Effector CD4-positive, alpha-beta T cell (primary cell): ENCODE data around the gene FLNA.
"Not testable (repeated sequence)": the region's sequence is repeated elsewhere in the genome, so short reads cannot be mapped to it uniquely, and the experiment has no call there.

Source experiments
- DNase-seq: peaks from one replicate; pipeline ENCODE4 v3.0.0-alpha.2; 2020

Gene FLNA

DNA sequence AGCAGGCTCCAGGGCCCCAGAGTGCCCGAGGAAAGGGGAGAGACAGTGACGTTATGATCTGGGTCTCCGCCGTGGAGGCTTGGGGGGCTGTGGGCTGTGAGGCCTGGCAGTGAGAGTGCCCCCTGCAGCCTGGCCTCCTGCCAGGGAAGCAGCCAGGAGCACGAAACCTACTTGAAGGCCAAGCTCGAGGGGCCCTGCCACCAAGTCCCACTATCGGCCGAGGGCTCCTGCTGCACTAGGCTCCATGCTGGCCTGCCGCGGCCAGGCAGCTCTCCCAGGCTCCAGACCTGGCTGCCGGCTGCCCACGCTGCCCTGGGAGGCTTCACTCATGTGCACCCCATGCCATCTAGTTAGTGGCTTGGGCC is 18.7 kb downstream of the FLNA start:
- no peak for DNase-seq

GRCh38 chrX:154355094-154355775 is 19.2 kb downstream of the FLNA start:
- peak; percentile 1 for DNase-seq

GRCh38 chrX:154354516-154354915 is 19.9 kb downstream of the FLNA start:
- DNase-seq, result no peak

- peak; percentile 1 for DNase-seq
Observed at GRCh38 chrX:154354013-154354412, 20.4 kb downstream of the FLNA start.

- no peak for DNase-seq
Observed at GRCh38 chrX:154353172-154353843, 21.1 kb downstream of the FLNA start.

DNA sequence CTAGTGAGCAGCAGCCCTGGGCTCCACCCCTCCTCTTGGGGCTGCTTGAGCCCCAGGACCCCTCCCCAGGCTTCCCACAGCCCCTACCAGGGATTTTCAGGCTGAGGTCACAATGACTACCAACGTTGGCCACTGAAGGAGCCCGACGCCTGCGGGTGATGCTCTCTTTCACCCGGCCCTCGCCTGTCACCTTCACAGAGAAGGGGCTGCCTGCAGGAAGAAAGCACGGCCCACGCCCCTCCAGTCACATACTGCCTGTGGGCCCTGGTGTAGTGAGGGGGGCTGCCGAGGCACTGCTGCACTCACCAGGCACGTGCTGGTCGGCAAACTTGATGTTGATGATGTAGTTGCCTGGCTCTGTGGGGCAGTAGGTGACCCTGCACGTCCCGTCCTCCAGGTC is 22.0 kb downstream of the FLNA start:
- DNase-seq, result no peak

DNA sequence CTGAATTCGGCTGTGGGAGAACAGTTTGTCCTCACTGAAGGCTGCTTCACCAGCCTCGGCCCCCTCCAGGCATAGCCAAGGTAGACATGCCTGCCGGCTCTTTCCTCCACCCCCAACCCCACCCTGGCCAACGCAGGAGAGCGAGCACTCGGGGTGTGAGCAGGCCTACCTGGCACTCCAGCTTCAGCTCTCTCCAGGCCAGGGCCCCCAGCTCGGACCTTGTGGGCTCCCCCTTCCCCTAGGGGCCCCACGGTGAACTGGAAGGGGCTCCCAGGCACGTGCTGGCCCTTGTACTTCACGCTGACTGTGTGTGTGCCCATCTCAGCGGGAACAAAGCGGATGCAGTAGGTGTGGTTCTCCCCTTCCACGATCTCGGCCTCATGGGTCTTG is 22.4 kb downstream of the FLNA start:
- DNase-seq, result no peak

DNA sequence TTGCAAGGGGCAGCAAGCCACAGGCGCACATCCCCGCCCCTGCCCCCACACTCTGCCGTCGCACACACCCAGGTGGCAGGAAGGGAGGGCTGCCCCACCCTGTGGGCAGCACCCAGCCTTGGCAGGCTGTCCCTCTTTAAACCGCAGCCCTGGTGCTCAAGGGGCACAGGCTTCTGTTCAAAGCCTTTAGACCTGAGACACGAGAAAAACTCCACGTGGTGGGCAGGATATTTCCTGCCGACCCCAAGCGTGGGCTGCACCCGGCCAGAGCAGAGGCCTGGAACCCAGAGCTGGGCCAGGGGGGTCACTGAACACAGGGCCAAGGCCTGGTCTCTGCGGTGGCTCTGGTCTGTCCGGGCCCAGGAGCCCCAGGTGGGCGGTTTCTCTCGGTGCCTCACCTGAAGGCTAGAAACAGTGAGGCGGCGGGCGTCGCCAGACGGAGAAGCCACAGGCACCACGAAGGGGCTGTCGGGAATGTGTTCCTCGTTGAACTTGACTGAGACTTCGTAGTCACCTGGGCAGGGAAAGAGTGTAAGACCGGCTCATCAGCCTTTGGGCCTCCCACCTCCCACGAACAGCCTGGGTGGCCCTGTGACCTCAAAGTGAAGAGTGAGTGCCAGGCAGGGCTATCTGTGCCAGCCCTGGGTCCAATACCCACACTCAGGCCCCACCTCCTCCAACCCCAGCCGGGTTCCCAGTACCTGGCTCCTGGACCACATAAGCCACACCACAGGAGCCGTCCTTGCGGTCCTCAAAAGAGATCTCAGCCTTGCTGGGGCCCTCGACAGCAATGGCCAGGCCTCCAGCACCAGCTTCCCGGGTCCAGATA is 23.0 kb downstream of the FLNA start:
- no peak for DNase-seq

- DNase-seq, result no peak
Observed at GRCh38 chrX:154350429-154351182, 23.8 kb downstream of the FLNA start.

DNA sequence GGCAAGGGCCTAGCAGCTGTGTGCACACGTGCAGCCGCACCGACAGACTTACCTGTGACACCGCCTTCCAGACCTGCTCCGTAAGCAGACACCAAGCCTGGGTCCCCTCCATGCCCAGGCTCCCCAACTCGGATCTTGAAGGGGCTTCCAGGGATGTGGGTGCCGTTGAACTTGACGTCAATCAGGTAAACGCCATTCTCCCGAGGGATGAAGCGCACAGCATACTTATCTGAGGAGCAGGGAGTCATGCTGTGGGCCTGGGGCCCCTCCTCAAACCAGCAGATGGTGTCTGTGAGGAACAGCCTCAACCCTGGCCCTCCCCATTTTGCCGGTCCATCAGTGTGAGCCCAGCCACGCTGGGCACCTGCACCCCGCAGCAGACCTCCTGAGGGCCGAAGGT is 24.5 kb downstream of the FLNA start:
- no peak for DNase-seq

GRCh38 chrX:154349359-154349935 is 25.0 kb downstream of the FLNA start:
- DNase-seq, result no peak

DNA sequence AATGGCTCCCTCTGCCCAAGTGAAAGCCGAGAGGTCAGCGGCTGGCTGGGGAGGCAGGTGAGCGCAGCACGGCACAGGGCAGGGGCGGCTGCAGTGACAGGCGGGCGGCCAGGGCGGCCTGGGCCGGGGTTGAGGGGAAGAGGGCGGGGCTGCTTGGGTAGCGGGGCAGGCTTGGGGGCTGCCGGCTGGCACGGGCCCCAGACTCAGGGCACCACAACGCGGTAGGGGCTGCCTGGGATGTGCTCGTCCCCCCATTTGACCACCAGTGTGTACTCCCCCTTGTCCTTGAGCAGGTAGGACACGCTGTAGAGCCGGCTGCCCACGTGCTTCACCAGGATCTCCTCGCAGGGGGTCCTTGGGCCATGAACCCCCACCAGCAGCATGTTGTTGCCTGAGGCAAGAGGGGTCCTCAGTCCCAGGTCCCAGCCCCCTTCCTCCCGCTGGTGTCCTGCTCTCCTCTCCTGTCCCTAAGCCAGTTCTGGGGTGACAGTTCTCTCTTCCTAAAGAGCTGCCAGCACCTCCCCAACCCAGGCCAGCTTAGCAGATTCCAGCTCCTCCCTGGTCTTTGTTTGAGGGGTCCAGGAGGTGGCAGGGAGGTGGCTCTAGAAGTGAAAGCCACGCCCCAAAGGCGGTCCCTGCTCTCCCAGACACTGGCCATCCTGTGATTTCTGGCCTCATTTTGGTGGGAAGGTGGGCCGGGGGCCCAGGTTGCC is 25.6 kb downstream of the FLNA start:
- DNase-seq, result no peak

DNA sequence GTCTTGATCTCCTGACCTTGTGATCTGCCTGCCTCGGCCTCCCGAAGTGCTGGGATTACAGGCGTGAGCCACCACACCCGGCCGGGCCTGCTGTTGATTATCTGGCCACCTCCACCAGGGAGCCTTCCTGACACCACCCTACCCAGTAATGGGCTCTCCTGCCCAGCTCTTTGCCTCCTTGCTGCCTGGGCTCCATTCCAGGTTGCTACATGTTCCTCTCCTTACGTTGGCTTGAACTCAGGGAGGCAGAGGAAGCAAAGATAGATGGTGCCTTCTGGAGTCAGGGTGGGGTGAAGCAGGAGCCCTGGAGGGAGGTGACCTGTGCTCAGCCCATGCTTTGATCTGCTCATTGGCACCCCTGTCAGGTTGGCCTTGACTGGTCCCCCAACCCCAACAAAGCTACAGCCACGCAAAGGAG is 26.3 kb downstream of the FLNA start:
- DNase-seq, result no peak

GRCh38 chrX:154343620-154344019 is 30.8 kb downstream of the FLNA start:
- not testable (repeated sequence) for DNase-seq

GRCh38 chrX:154343063-154343462 is 31.4 kb downstream of the FLNA start:
- not testable (repeated sequence) for DNase-seq

DNA sequence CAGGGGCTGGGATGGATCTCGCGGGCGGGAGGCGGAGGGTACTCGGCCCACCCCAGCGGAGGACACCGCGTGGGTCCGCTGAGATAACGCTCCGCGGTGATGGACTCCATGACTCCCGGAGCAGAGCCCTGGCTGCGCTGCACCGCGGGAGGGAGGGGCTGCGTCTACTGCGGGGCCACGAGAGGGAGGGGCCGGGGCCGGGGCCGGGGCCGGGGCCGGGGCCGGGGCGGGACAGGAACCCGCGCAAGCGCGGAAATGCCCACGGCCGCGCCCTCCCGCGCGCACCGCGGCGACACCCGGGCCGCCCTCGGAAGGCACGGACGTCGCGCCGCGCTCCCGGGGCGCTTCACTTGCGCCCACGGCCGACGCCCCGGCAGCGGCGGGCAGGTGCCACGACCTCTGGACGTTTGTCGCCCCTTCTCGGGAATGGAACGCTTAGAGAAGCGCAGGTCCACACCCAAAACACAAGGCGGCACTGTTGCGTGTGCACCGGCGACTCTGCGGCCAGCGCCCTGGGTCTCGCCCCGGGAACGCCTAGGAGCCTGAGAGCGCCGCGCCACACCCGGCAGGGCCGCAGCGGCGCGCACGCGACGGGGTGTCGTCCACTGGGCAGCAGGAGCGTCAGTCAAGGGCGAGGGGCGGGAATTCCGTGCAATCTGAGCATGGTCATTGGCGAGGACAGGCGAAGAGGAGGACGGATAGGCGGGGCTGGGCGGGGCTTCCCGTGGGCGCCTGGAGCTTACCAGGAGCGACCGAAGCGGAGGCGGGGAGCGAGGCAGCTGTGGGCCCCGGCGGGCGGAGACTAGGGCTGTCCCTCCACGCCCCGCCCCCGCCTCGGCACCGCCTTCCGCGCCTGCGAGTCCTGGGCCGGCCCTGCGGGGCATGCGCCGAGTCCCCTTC is 32.8 kb downstream of the FLNA start:
- not testable (repeated sequence) for DNase-seq

DNA sequence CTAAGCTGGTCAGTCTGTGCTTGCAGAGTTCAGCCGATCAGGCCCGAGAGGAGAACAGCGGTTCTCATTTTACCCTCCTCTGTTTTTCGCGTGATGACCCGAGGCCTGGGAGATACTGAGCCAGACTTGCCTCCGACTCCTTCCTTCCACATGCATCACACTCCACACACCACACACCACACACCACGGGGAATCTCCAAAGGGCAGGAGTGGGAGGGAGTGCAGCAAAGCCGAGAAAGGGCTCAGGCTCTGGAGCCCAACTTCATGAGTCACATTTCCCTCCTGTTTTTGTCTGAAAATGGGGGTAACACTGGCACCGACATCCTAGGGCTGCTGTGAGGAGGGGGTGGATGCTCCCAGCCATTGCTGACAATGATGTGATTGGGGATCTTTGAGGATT is 39.9 kb downstream of the FLNA start:
- DNase-seq, result no peak

DNA sequence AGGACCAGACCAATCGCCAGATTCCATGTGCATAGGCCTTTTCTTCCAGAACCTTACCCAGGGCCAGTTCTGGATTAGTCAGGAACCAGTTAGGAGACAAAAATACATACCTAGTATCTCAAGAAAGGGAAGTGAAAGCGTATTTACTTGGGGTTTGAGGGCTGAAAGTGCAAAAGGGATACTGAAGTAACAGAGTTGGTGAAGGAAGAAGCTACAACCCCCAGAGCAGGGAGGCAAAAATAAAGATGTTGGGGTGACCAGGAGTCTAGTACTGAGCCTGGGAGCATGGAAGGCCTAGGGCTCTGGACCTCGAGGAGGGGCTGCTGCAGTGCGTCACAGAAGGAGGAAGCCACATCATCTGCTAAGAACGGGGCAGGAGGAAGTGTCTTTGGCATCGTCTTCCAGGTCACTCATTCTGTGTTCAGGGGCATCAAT is 40.6 kb downstream of the FLNA start:
- DNase-seq, result no peak

- DNase-seq, result no peak
Observed at GRCh38 chrX:154333116-154333515, 41.3 kb downstream of the FLNA start.

GRCh38 chrX:154332561-154332960 is 41.9 kb downstream of the FLNA start:
- DNase-seq, result no peak

- DNase-seq, result no peak
Observed at GRCh38 chrX:154329294-154329693, 45.1 kb downstream of the FLNA start.
